Nephron progenitor cell (in vitro differentiated cells): ENCODE data around the gene RMRP.

Experiments
- DNase-seq: peaks from one replicate; pipeline ENCODE4 v3.0.0; 2021
- H3K27ac Mint-ChIP-seq: 2 replicates; pipeline ENCODE4 v1.8.0; 2021; ENCODE audit warnings: mild to moderate bottlenecking, moderate library complexity, mixed read lengths
- H3K27me3 Mint-ChIP-seq: 2 replicates; pipeline ENCODE4 v1.8.0; 2021; ENCODE audit warnings: mild to moderate bottlenecking, low read depth, mixed read lengths; ENCODE audit not compliant: poor library complexity
- H3K36me3 Mint-ChIP-seq: 2 replicates; pipeline ENCODE4 v1.8.0; 2021; ENCODE audit warnings: low read depth, mixed read lengths
- H3K4me1 Mint-ChIP-seq: 2 replicates; pipeline ENCODE4 v1.8.0; 2021; ENCODE audit warnings: mixed read lengths
- H3K4me3 Mint-ChIP-seq: 2 replicates; pipeline ENCODE4 v1.8.0; 2021; ENCODE audit warnings: mild to moderate bottlenecking, moderate library complexity, mixed read lengths
- H3K9me3 Mint-ChIP-seq: 2 replicates; pipeline ENCODE4 v1.8.0; 2021; ENCODE audit warnings: mild to moderate bottlenecking, moderate library complexity, mixed read lengths
- TF ChIP-seq, protein P1 (sequence below): fragments of 200-600 bp; sonication (generic); IDR thresholded peaks from 2 replicates; pipeline ENCODE4 v1.5.0; 2021; ENCODE audit warnings: antibody characterized with exemption

Gene RMRP

DNA sequence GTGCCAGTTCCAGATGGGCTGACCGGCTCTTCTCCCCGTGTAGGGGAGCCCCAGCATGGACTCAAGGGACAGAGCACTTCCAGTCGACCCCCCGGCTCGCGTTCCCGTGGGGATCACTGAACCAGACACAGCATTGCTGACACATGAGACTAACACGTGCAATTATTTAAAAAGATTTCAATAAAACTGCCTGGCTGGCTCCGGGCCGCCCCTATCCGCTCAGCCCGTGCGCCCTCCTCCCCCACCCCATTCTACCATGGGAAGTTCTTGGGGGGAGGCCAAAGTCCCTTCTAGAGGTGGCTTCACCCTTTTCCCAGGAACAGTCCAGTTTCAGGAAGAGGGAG, 48.0 kb downstream of the RMRP start:
- TF ChIP-seq, protein P1, sequence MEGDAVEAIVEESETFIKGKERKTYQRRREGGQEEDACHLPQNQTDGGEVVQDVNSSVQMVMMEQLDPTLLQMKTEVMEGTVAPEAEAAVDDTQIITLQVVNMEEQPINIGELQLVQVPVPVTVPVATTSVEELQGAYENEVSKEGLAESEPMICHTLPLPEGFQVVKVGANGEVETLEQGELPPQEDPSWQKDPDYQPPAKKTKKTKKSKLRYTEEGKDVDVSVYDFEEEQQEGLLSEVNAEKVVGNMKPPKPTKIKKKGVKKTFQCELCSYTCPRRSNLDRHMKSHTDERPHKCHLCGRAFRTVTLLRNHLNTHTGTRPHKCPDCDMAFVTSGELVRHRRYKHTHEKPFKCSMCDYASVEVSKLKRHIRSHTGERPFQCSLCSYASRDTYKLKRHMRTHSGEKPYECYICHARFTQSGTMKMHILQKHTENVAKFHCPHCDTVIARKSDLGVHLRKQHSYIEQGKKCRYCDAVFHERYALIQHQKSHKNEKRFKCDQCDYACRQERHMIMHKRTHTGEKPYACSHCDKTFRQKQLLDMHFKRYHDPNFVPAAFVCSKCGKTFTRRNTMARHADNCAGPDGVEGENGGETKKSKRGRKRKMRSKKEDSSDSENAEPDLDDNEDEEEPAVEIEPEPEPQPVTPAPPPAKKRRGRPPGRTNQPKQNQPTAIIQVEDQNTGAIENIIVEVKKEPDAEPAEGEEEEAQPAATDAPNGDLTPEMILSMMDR: no peak
- Mint-ChIP-seq H3K36me3 (peaks cover 11% of the 10 kb centered on the region), H3K27ac (no peak overlapping the region), H3K27me3 (peaks cover 33% of the 10 kb centered on the region), H3K4me1 (peaks cover 17% of the 10 kb centered on the region), H3K4me3 (no peak overlapping the region), H3K9me3 (no peaks in the 10 kb centered on the region)
- DNase-seq: no peak

DNA sequence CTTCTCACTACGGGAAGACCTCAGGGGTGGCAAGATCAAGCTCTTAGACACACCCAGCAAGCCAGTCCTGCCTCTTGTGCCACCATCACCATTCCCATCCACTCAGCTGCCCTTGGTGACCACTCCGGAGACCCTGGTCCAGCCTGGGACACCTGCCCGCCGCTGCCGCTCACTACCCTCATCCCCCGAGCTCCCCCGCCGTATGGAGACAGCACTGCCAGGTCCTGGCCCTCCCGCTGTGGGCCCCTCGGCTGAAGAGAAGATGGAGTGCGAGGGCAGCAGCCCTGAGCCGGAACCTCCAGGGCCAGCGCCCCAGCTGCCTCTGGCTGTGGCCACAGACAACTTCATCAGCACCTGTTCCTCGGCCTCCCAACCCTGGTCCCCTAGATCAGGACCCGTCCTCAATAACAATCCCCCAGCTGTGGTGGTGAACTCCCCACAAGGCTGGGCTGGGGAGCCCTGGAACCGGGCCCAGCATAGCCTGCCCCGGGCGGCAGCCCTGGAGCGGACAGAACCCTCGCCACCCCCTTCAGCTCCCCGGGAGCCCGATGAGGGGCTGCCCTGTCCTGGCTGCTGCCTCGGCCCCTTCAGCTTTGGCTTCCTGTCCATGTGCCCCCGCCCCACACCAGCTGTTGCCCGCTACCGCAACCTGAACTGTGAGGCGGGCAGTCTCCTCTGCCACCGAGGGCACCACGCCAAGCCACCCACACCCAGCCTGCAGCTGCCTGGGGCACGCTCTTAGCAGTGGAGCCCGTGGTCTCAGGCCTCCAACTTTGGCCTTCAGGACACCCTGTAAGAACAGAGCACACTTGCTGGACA, 48.6 kb downstream of the RMRP start:
- Mint-ChIP-seq H3K9me3 (no peaks in the 10 kb centered on the region), H3K27ac (no peak overlapping the region), H3K27me3 (peaks cover 28% of the 10 kb centered on the region), H3K4me1 (peaks cover 22% of the 10 kb centered on the region), H3K36me3 (peaks cover 11% of the 10 kb centered on the region), H3K4me3 (no peak overlapping the region)
- DNase-seq: no peak
- TF ChIP-seq, protein P1: no peak

DNA sequence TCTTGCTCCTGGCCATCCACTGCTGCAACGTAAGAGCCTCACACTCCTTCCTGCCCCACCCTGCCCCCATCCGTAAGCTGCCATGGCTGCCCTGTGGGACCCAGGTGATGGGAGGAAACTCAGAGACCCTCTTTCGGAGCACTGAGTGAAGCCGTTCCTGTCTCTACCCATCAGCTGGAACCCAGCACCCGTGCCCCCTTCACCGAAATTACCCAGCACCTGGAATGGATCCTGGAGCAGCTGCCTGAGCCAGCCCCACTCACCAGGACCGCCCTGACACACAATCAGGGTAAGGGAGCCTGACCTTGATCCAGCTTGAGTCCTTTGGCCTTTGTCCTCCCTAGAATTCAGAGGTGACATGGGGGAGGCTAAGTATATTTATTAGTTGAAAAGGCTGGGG, 49.6 kb downstream of the RMRP start:
- Mint-ChIP-seq H3K27me3 (peaks cover 18% of the 10 kb centered on the region), H3K4me1 (peaks cover 30% of the 10 kb centered on the region), H3K36me3 (peaks cover 11% of the 10 kb centered on the region), H3K4me3 (no peak overlapping the region), H3K9me3 (no peaks in the 10 kb centered on the region), H3K27ac (no peak overlapping the region)
- TF ChIP-seq, protein P1: no peak
- no peak for DNase-seq
